ENCODE results near the gene KEAP1. TPM values are rescaled to one million over a fixed set of nuclear protein-coding genes. Genes with fewer than 3 reads are reported as not detected.

KEAP1 gene
- total RNA-seq, 1 experiment from 2014 or later: 75.2 TPM

DNA sequence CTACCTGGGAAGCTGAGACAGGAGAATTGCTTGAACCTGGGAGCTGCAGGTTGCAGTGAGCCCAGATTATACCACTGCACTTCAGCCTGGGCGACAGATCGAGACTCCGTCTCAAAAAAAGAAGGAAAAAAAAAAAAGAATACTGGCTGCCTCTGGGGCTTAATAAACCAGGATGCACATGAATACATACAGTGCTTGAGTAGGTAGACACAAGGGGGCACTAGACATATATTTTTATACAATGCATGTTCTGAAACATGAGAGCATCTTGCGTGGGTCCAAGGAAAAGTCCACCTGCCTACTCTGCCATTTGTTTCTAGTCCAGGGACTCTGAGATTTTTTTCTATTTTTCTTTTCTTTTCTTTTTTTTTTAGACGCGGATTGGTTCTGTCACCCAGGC is 31.2 kb downstream of the KEAP1 start:
- H3K79me2 ChIP-seq (ENCODE audit: insufficient read depth, low read length): no peaks in the 10 kb centered on the region
- TF ChIP-seq, protein P1, sequence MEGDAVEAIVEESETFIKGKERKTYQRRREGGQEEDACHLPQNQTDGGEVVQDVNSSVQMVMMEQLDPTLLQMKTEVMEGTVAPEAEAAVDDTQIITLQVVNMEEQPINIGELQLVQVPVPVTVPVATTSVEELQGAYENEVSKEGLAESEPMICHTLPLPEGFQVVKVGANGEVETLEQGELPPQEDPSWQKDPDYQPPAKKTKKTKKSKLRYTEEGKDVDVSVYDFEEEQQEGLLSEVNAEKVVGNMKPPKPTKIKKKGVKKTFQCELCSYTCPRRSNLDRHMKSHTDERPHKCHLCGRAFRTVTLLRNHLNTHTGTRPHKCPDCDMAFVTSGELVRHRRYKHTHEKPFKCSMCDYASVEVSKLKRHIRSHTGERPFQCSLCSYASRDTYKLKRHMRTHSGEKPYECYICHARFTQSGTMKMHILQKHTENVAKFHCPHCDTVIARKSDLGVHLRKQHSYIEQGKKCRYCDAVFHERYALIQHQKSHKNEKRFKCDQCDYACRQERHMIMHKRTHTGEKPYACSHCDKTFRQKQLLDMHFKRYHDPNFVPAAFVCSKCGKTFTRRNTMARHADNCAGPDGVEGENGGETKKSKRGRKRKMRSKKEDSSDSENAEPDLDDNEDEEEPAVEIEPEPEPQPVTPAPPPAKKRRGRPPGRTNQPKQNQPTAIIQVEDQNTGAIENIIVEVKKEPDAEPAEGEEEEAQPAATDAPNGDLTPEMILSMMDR (IDR thresholded peaks at IDR 0.05 in 2 of 3, conservative IDR thresholded peaks at IDR 0.05 in 1 of 3; ENCODE audit: borderline replicate concordance in 1 of 3, insufficient read depth in 1 of 3, low read depth in 2 of 3, low read length in 2 of 3): peak; percentile 43 to 50 (median 46); a peak in 5 of 6 replicates
- TF ChIP-seq RAD21 (IDR thresholded peaks at IDR 0.05; ENCODE audit: low read depth) (peak; percentile 44; the same call in 1 of the 2 replicates), SP1 (IDR thresholded peaks at IDR 0.05; ENCODE audit: low read depth) (no peak)
- DNase-seq (ENCODE audit: low read depth, low spot score) (no peak), ATAC-seq (peak; percentile 81)
- H3K36me3 ChIP-seq (ENCODE audit: control insufficient read depth in 1 of 2, insufficient read depth in 2 of 2, low read length in 2 of 2): peaks cover 4 to 6% of the 10 kb centered on the region in 2 experiments; a peak in 3 of 4 replicates
- no peaks in the 10 kb centered on the region for H3K9me3 ChIP-seq (ENCODE audit: control insufficient read depth in 1 of 2, insufficient read depth in 1 of 2, low read depth in 1 of 2, low read length in 2 of 2)
- intact Hi-C loops (cut with micrococcal nuclease): no loop called here
- CTCF ChIA-PET: interaction anchor here (1.0 kb wide), 1 partner anchor 9 kb away, joined by 4 read pairs; no protein-coding TSS in a partner anchor
- no peaks in the 10 kb centered on the region; a peak in 1 of 4 replicates for H3K4me1 ChIP-seq (ENCODE audit: control insufficient read depth in 1 of 2, insufficient read depth in 2 of 2, low read length in 2 of 2)
- no peak overlapping the region for H3K9ac ChIP-seq (ENCODE audit: low read length)
- RAD21 ChIA-PET (ENCODE audit: low non-redundant PET in 1 of 2, low total read pairs in 2 of 2, uncharacterized antibody in 2 of 2, unreplicated experiment in 2 of 2): interaction anchor here in 1 of 2 experiments (0.6 kb wide), 1 partner anchor 40 kb away, joined by 3 read pairs; no protein-coding TSS in a partner anchor
- no peak overlapping the region for H2AFZ ChIP-seq (ENCODE audit: low read depth, low read length, poor library complexity, severe bottlenecking)
- H3K27me3 ChIP-seq (ENCODE audit: insufficient read depth, low read length): no peaks in the 10 kb centered on the region
- no peak overlapping the region for H3K27ac ChIP-seq (ENCODE audit: low read depth, low read length)
- H3K4me3 ChIP-seq (replicated peaks in 1 of 2; ENCODE audit: low read depth in 1 of 2, low read length in 2 of 2): no peak overlapping the region
- H3K4me2 ChIP-seq (ENCODE audit: low read length): no peak overlapping the region
- no TSS peak for BruUV-seq (replicated peaks)
- POLR2A ChIA-PET: no interaction called here
- H3K9me2 ChIP-seq (ENCODE audit: insufficient read depth): no peaks in the 10 kb centered on the region
- no peaks in the 10 kb centered on the region for H4K20me1 ChIP-seq (ENCODE audit: insufficient read depth)

DNA sequence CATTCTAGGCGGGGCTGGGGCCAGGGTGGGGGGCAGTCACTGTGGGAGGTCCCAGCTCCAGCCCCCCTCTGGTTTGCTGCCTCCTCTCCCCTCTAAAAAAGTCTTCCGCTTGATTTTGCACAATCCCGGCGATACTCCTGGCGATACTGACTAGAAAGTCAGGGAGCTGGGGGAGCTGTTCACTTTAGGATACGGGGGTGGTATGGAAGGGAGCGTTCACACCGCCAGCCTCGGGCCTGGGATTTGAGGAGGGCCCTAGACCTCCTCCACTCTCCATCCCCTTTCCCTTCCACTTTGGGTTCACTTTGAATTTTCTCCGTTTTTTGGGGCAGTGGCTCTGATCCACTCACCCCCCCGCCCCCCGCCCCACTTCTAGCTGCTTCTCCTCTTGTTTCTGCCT is 35.0 kb downstream of the KEAP1 start:
- no peaks in the 10 kb centered on the region for H3K79me2 ChIP-seq (ENCODE audit: insufficient read depth, low read length)
- TF ChIP-seq, protein P2, sequence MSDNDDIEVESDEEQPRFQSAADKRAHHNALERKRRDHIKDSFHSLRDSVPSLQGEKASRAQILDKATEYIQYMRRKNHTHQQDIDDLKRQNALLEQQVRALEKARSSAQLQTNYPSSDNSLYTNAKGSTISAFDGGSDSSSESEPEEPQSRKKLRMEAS (IDR thresholded peaks at IDR 0.05): no peak
- TF ChIP-seq, protein P3, sequence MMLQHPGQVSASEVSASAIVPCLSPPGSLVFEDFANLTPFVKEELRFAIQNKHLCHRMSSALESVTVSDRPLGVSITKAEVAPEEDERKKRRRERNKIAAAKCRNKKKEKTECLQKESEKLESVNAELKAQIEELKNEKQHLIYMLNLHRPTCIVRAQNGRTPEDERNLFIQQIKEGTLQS (IDR thresholded peaks at IDR 0.05): no peak
- TF ChIP-seq EZH2 (IDR thresholded peaks at IDR 0.05) (no peak), SP1 (IDR thresholded peaks at IDR 0.05; ENCODE audit: low read depth) (no peak), CEBPB (IDR thresholded peaks at IDR 0.05; ENCODE audit: low read depth) (no peak), SIN3A (IDR thresholded peaks at IDR 0.05; ENCODE audit: low read depth) (no peak), RAD21 (IDR thresholded peaks at IDR 0.05; ENCODE audit: low read depth) (no peak), FOSL1 (IDR thresholded peaks at IDR 0.05; ENCODE audit: low read depth) (no peak), EGR1 (IDR thresholded peaks at IDR 0.05; ENCODE audit: low read depth) (no peak), CBX3 (IDR thresholded peaks at IDR 0.05; ENCODE audit: low read depth) (no peak)
- TF ChIP-seq, protein P4, sequence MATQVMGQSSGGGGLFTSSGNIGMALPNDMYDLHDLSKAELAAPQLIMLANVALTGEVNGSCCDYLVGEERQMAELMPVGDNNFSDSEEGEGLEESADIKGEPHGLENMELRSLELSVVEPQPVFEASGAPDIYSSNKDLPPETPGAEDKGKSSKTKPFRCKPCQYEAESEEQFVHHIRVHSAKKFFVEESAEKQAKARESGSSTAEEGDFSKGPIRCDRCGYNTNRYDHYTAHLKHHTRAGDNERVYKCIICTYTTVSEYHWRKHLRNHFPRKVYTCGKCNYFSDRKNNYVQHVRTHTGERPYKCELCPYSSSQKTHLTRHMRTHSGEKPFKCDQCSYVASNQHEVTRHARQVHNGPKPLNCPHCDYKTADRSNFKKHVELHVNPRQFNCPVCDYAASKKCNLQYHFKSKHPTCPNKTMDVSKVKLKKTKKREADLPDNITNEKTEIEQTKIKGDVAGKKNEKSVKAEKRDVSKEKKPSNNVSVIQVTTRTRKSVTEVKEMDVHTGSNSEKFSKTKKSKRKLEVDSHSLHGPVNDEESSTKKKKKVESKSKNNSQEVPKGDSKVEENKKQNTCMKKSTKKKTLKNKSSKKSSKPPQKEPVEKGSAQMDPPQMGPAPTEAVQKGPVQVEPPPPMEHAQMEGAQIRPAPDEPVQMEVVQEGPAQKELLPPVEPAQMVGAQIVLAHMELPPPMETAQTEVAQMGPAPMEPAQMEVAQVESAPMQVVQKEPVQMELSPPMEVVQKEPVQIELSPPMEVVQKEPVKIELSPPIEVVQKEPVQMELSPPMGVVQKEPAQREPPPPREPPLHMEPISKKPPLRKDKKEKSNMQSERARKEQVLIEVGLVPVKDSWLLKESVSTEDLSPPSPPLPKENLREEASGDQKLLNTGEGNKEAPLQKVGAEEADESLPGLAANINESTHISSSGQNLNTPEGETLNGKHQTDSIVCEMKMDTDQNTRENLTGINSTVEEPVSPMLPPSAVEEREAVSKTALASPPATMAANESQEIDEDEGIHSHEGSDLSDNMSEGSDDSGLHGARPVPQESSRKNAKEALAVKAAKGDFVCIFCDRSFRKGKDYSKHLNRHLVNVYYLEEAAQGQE (IDR thresholded peaks at IDR 0.05; ENCODE audit: low read depth): no peak
- H3K27me3 ChIP-seq (ENCODE audit: insufficient read depth, low read length): no peaks in the 10 kb centered on the region
- no peaks in the 10 kb centered on the region for H3K9me2 ChIP-seq (ENCODE audit: insufficient read depth)
- POLR2A ChIA-PET: no interaction called here
- no peak overlapping the region for H3K27ac ChIP-seq (ENCODE audit: low read depth, low read length)
- H3K4me1 ChIP-seq (ENCODE audit: control insufficient read depth in 1 of 2, insufficient read depth in 2 of 2, low read length in 2 of 2): no peaks in the 10 kb centered on the region; a peak in 1 of 4 replicates
- RAD21 ChIA-PET (ENCODE audit: low non-redundant PET in 1 of 2, low total read pairs in 2 of 2, uncharacterized antibody in 2 of 2, unreplicated experiment in 2 of 2): no interaction called here
- no peaks in the 10 kb centered on the region for H4K20me1 ChIP-seq (ENCODE audit: insufficient read depth)
- BruUV-seq (replicated peaks): no TSS peak
- no peaks in the 10 kb centered on the region for H3K9me3 ChIP-seq (ENCODE audit: control insufficient read depth in 1 of 2, insufficient read depth in 1 of 2, low read depth in 1 of 2, low read length in 2 of 2)
- CTCF ChIA-PET: interaction anchor here (0.6 kb wide), 1 partner anchor 17 kb away, joined by 3 read pairs; no protein-coding TSS in a partner anchor
- peaks cover 11% of the 10 kb centered on the region in 2 experiments for H3K36me3 ChIP-seq (ENCODE audit: control insufficient read depth in 1 of 2, insufficient read depth in 2 of 2, low read length in 2 of 2)
- no peak overlapping the region for H3K4me3 ChIP-seq (replicated peaks in 1 of 2; ENCODE audit: low read depth in 1 of 2, low read length in 2 of 2)
- no peak overlapping the region for H2AFZ ChIP-seq (ENCODE audit: low read depth, low read length, poor library complexity, severe bottlenecking)
- DNase-seq (ENCODE audit: low read depth, low spot score) (no peak), ATAC-seq (no peak)
- H3K9ac ChIP-seq (ENCODE audit: low read length): no peak overlapping the region
- H3K4me2 ChIP-seq (ENCODE audit: low read length): no peak overlapping the region
- intact Hi-C loops (cut with micrococcal nuclease): no loop called here
